Measurements from ENCODE around the gene TSPAN31.
A peak's percentile ranks its signal among the peaks of the same experiment; 100 is the strongest.

The TSPAN31 gene

GRCh38 chr12:57722716-57723629, 21.9 kb upstream of the TSPAN31 start:
- no peak for DNase-seq

- DNase-seq: no peak
These were observed 21.2 kb upstream of the TSPAN31 start for GRCh38 chr12:57723630-57723962.

GRCh38 chr12:57724003-57724935, 20.6 kb upstream of the TSPAN31 start:
- no peak for DNase-seq

GRCh38 chr12:57724936-57725740, 19.7 kb upstream of the TSPAN31 start:
- DNase-seq: no peak

GRCh38 chr12:57725851-57726150, 19.0 kb upstream of the TSPAN31 start:
- DNase-seq: no peak

- DNase-seq: peak; percentile 79
These were observed 18.5 kb upstream of the TSPAN31 start for GRCh38 chr12:57726151-57726883.

GRCh38 chr12:57726884-57727757, 17.7 kb upstream of the TSPAN31 start:
- peak; percentile 65 for DNase-seq

GRCh38 chr12:57727758-57728395, 17.0 kb upstream of the TSPAN31 start:
- DNase-seq: no peak

- no peak for DNase-seq
These were observed 15.5 kb upstream of the TSPAN31 start for GRCh38 chr12:57729321-57729844.

GRCh38 chr12:57730336-57731067, 14.3 kb upstream of the TSPAN31 start:
- no peak for DNase-seq

- no peak for DNase-seq
These were observed 13.3 kb upstream of the TSPAN31 start for GRCh38 chr12:57731411-57732080.

GRCh38 chr12:57732270-57732669, 12.6 kb upstream of the TSPAN31 start:
- no peak for DNase-seq

- DNase-seq: no peak
These were observed 11.9 kb upstream of the TSPAN31 start for GRCh38 chr12:57732726-57733593.

- no peak for DNase-seq
These were observed 10.9 kb upstream of the TSPAN31 start for GRCh38 chr12:57733928-57734327.

GRCh38 chr12:57734591-57734990, 10.2 kb upstream of the TSPAN31 start:
- DNase-seq: no peak

- peak; percentile 84 for DNase-seq
These were observed 9.5 kb upstream of the TSPAN31 start for GRCh38 chr12:57735198-57735855.

GRCh38 chr12:57735952-57736740, 8.7 kb upstream of the TSPAN31 start:
- peak; percentile 77 for DNase-seq
